Measurements from ENCODE around the gene PAGR1. TPM values are rescaled to one million over a fixed set of nuclear protein-coding genes. Genes with fewer than 3 reads are reported as not detected.
A peak's percentile ranks its signal among the peaks of the same experiment; 100 is the strongest.

Gene PAGR1
- total and polyA plus RNA-seq, 9 of the 15 experiments (the other 6 are each of a cell fraction or from before 2014, with no cell fraction given), result 1.4 to 58.2 (median 16.8) TPM

GRCh38 chr16:29807426-29808218 lies 8.3 kb upstream of the PAGR1 start (continued):
- TF ChIP-seq ZBTB34 (CRISPR knock-in tag; IDR thresholded peaks at IDR 0.05) (no peak), ZHX1 (conservative IDR thresholded peaks at IDR 0.05; ENCODE audit: low read length) (no peak), IFI16 (CRISPR knock-in tag; IDR thresholded peaks at IDR 0.05) (no peak), PTBP1 (IDR thresholded peaks at IDR 0.05; ENCODE audit: low read depth, low read length) (0 out of 2 replicates have a peak, but pooled peaks have one; percentile 18), TBL1XR1 (IDR thresholded peaks at IDR 0.05; ENCODE audit: low read length in 2 of 2) (no peak), ZNF24 (IDR thresholded peaks at IDR 0.05) (peak; percentile 43; the same call in 1 of the 2 replicates), NCOA1 (IDR thresholded peaks at IDR 0.05; ENCODE audit: low read depth) (no peak), HMGN3 (IDR thresholded peaks at IDR 0.05; ENCODE audit: borderline replicate concordance, extremely low read depth, insufficient read length, low read depth, low read length) (peak; percentile 83), RBM34 (IDR thresholded peaks at IDR 0.05; ENCODE audit: borderline replicate concordance, insufficient read depth, low read length) (no peak), CBX5 (IDR thresholded peaks at IDR 0.05; ENCODE audit: borderline replicate concordance, low read depth) (no peak; the same call in 1 of the 2 replicates), SMAD1 (IDR thresholded peaks at IDR 0.05; ENCODE audit: low read depth, low read length, partially characterized antibody) (no peak), LCOR (CRISPR knock-in tag; IDR thresholded peaks at IDR 0.05) (peak; percentile 88), FOXM1 (IDR thresholded peaks at IDR 0.05; ENCODE audit: low read depth) (no peak), FOXM1 (CRISPR knock-in tag; IDR thresholded peaks at IDR 0.05; ENCODE audit: low read depth) (no peak; the same call in 1 of the 2 replicates), NCOR1 (IDR thresholded peaks at IDR 0.05) (no peak; the same call in 1 of the 2 replicates), RB1 (IDR thresholded peaks at IDR 0.05; ENCODE audit: low read depth) (no peak), NFE2L1 (tag; IDR thresholded peaks at IDR 0.05; ENCODE audit: borderline replicate concordance, low read depth) (no peak), ZNF224 (CRISPR knock-in tag; IDR thresholded peaks at IDR 0.05) (0 out of 2 replicates have a peak, but pooled peaks have one; percentile 73), KDM1A (IDR thresholded peaks at IDR 0.05) (peak in 1 of 2 experiments; percentile 97; a peak in 2 of 4 replicates), TAF15 (IDR thresholded peaks at IDR 0.05; ENCODE audit: low read depth, low read length) (no peak), KLF16 (IDR thresholded peaks at IDR 0.05) (peak; percentile 58; the same call in 1 of the 2 replicates), CBFA2T3 (IDR thresholded peaks at IDR 0.05) (no peak), EZH2 (IDR thresholded peaks at IDR 0.05; ENCODE audit: borderline replicate concordance, low read depth, low read length) (no peak), BDP1 (IDR thresholded peaks at IDR 0.05; ENCODE audit: insufficient read depth, insufficient read length) (no peak)
- TF ChIP-seq, protein P1, sequence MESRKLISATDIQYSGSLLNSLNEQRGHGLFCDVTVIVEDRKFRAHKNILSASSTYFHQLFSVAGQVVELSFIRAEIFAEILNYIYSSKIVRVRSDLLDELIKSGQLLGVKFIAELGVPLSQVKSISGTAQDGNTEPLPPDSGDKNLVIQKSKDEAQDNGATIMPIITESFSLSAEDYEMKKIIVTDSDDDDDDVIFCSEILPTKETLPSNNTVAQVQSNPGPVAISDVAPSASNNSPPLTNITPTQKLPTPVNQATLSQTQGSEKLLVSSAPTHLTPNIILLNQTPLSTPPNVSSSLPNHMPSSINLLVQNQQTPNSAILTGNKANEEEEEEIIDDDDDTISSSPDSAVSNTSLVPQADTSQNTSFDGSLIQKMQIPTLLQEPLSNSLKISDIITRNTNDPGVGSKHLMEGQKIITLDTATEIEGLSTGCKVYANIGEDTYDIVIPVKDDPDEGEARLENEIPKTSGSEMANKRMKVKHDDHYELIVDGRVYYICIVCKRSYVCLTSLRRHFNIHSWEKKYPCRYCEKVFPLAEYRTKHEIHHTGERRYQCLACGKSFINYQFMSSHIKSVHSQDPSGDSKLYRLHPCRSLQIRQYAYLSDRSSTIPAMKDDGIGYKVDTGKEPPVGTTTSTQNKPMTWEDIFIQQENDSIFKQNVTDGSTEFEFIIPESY (CRISPR knock-in tag; IDR thresholded peaks at IDR 0.05), result peak; percentile 79

Data from K562 (cell line).